ENCODE results near the gene AEN. TPM values are rescaled to one million over a fixed set of nuclear protein-coding genes. Genes with fewer than 3 reads are reported as not detected.

The AEN gene
- total RNA-seq, 1 experiment from 2014 or later = 183 TPM

- TF ChIP-seq, protein P1, sequence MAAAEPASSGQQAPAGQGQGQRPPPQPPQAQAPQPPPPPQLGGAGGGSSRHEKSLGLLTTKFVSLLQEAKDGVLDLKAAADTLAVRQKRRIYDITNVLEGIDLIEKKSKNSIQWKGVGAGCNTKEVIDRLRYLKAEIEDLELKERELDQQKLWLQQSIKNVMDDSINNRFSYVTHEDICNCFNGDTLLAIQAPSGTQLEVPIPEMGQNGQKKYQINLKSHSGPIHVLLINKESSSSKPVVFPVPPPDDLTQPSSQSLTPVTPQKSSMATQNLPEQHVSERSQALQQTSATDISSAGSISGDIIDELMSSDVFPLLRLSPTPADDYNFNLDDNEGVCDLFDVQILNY (CRISPR knock-in tag; IDR thresholded peaks at IDR 0.05) = no peak
- TF ChIP-seq, protein P2, sequence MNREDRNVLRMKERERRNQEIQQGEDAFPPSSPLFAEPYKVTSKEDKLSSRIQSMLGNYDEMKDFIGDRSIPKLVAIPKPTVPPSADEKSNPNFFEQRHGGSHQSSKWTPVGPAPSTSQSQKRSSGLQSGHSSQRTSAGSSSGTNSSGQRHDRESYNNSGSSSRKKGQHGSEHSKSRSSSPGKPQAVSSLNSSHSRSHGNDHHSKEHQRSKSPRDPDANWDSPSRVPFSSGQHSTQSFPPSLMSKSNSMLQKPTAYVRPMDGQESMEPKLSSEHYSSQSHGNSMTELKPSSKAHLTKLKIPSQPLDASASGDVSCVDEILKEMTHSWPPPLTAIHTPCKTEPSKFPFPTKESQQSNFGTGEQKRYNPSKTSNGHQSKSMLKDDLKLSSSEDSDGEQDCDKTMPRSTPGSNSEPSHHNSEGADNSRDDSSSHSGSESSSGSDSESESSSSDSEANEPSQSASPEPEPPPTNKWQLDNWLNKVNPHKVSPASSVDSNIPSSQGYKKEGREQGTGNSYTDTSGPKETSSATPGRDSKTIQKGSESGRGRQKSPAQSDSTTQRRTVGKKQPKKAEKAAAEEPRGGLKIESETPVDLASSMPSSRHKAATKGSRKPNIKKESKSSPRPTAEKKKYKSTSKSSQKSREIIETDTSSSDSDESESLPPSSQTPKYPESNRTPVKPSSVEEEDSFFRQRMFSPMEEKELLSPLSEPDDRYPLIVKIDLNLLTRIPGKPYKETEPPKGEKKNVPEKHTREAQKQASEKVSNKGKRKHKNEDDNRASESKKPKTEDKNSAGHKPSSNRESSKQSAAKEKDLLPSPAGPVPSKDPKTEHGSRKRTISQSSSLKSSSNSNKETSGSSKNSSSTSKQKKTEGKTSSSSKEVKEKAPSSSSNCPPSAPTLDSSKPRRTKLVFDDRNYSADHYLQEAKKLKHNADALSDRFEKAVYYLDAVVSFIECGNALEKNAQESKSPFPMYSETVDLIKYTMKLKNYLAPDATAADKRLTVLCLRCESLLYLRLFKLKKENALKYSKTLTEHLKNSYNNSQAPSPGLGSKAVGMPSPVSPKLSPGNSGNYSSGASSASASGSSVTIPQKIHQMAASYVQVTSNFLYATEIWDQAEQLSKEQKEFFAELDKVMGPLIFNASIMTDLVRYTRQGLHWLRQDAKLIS (CRISPR knock-in tag; IDR thresholded peaks at IDR 0.05; ENCODE audit: borderline replicate concordance) = no peak
These were observed 34.8 kb downstream of the AEN start (continued) for GRCh38 chr15:88655800-88656488.

- DNase-seq (ENCODE audit: low spot score) (no peak), ATAC-seq (no peak)
- no peak overlapping the region for H3K4me3 Mint-ChIP-seq
- peaks cover 11% of the 10 kb centered on the region for H3K4me1 Mint-ChIP-seq
- no peaks in the 10 kb centered on the region for H3K36me3 Mint-ChIP-seq
- TF ChIP-seq PRDM15 (CRISPR knock-in tag; IDR thresholded peaks at IDR 0.05) = no peak
- no peak for TF ChIP-seq ATF1 (CRISPR knock-in tag; IDR thresholded peaks at IDR 0.05)
- no peak for TF ChIP-seq CDX4 (CRISPR knock-in tag; IDR thresholded peaks at IDR 0.05; ENCODE audit: borderline replicate concordance)
- TF ChIP-seq AR (CRISPR knock-in tag; IDR thresholded peaks at IDR 0.05) = no peak
- no peak for TF ChIP-seq ELF4 (CRISPR knock-in tag; IDR thresholded peaks at IDR 0.05; ENCODE audit: low read depth)
- no peak for TF ChIP-seq ZNF121 (CRISPR knock-in tag; IDR thresholded peaks at IDR 0.05)
- no peak for TF ChIP-seq SMAD4 (CRISPR knock-in tag; IDR thresholded peaks at IDR 0.05)
- H3K27ac Mint-ChIP-seq = no peak overlapping the region
- no peaks in the 10 kb centered on the region for H3K27me3 Mint-ChIP-seq (ENCODE audit: low read depth)
- POLR2A ChIA-PET = interaction anchor here (1.3 kb wide), 1 partner anchor 9 kb away, joined by 3 read pairs; no protein-coding TSS in a partner anchor
- CTCF ChIA-PET = interaction anchor here (0.7 to 3.5 kb wide), 11 partner anchors 9 to 222 kb away, joined by 3 to 21 read pairs (median 7); partner anchors contain the start of gene ACAN
- no peaks in the 10 kb centered on the region for H3K9me3 Mint-ChIP-seq
These were observed 35.7 kb downstream of the AEN start for GRCh38 chr15:88656760-88657221.
